Colonic mucosa (tissue), 4 donors: ENCODE data around the gene PACS2. TPM values are rescaled to one million over a fixed set of nuclear protein-coding genes. Genes with fewer than 3 reads are reported as not detected.

ENCODE experiments used
- DNase-seq: peaks from one replicate; pipeline ENCODE4 v3.0.0-alpha.2; 2020
- H3K27ac ChIP-seq: fragments of 200-600 bp; one replicate; pipeline ENCODE4 v1.8.0; 2021
- H3K27me3 ChIP-seq: fragments of 200-600 bp; one replicate; pipeline ENCODE4 v1.8.0; 2021
- H3K36me3 ChIP-seq: fragments of 200-600 bp; one replicate; pipeline ENCODE4 v1.8.0; 2021
- H3K4me1 ChIP-seq: fragments of 200-600 bp; one replicate; pipeline ENCODE4 v1.8.0; 2021; ENCODE audit warnings: mild to moderate bottlenecking
- H3K4me3 ChIP-seq: fragments of 200-600 bp; one replicate; pipeline ENCODE4 v1.8.0; 2021
- H3K9ac ChIP-seq, 2 donors: one replicate each; pipeline ENCODE4 v1.7.0; 2013; ENCODE audit warnings: control low read depth in 2 of 2, low read depth in 2 of 2, low read length in 2 of 2
- H3K9me3 ChIP-seq: fragments of 200-600 bp; one replicate; pipeline ENCODE4 v1.8.0; 2021
- CTCF ChIP-seq: fragments of 200-600 bp; IDR thresholded peaks from one replicate; pipeline ENCODE4 v1.8.0; 2022; ENCODE audit warnings: antibody characterized with exemption, mild to moderate bottlenecking
- intact Hi-C: fragments of 100-400 bp; cut with DNase I; formaldehyde crosslinking; loops from one replicate; pipeline ENCODE4 v1.14.1; 2022
- total RNA-seq, 2 donors: library from RNA; stranded (reverse); fragmentation: NEBNext Ultra II Directional in 1 of 2; extraction: Animal tissue kit (Norgen Biotek cat#: 25700) in 1 of 2; gene quantifications; one replicate each; pipeline ENCODE4 v1.2.1, GENCODE V29; 2021
- donor health status: healthy.
- donor health status: DM: no; HTN: no; CAD: no.
- donor health status: DM: no; HTN: no; CAD: no.

The PACS2 gene
- total RNA-seq, 2 donors from 2014 or later = 44.1 to 82.5 TPM

- H3K4me1 ChIP-seq = no peaks in the 10 kb centered on the region
- DNase-seq = no peak
- H3K9me3 ChIP-seq = no peaks in the 10 kb centered on the region
- H3K4me3 ChIP-seq = no peak overlapping the region
- no peak overlapping the region for H3K27ac ChIP-seq
- TF ChIP-seq CTCF = no peak
- H3K9ac ChIP-seq = no peak overlapping the region
- intact Hi-C loops = loop anchor here (10.0 kb wide), 1 partner anchor 83 kb away; the partner anchor contains the start of gene TMEM121
- H3K27me3 ChIP-seq = no peaks in the 10 kb centered on the region
- H3K36me3 ChIP-seq = no peaks in the 10 kb centered on the region
Observed at GRCh38 chr14:105442125-105442524, 127.6 kb downstream of the PACS2 start.

DNA sequence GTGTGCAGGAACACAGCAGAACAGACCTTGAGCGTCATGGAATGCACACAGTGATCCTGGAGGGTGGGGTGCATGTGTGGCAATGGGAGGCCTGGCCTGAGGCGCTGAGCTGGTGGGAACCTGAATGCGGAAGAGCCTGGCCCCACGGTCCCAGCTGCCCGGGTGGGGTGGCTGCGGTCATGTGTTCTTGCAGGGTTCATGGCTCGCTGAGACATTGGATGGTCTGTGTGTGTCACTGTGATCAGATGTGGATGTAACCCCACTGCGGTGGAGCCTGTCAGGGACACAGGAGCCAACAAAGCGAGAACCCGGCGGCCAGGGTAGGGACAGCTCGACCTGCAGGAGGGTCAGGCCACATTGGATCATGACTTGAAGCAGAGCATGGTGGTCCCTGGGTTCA is 128.3 kb downstream of the PACS2 start:
- no peak for TF ChIP-seq CTCF

DNA sequence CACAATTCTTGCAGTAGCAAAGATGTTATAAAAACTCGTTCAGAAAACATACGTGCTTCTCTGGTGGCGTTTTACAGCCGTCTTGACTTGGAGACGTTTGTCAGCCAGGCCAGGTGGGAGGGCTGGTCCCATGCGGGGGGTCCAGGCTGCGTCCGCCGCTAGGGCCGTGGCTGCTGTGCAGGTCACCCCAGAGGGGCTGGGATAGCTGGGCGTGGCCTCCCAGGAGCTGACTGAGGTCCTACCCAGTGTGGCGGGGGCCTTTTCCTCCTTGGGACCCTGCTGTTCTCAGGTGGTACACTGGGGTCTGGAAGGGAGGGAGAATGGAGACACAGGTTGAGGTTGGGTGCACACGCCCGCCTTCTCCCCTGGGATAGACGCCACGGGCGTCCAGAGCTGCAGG is 130.3 kb downstream of the PACS2 start:
- no peak for TF ChIP-seq CTCF
- intact Hi-C loops = loop anchor here (5.0 to 10.0 kb wide), 2 partner anchors 73 to 80 kb away; partner anchors contain the start of gene TMEM121
- no peak for DNase-seq
- H3K27me3 ChIP-seq = no peaks in the 10 kb centered on the region
- H3K27ac ChIP-seq = no peak overlapping the region
- no peak overlapping the region for H3K9ac ChIP-seq
- H3K4me3 ChIP-seq = no peak overlapping the region
- H3K9me3 ChIP-seq = no peaks in the 10 kb centered on the region
- no peaks in the 10 kb centered on the region for H3K36me3 ChIP-seq
- no peaks in the 10 kb centered on the region for H3K4me1 ChIP-seq

More for the DNA sequence above, 128.3 kb downstream of the PACS2 start:
- no peak overlapping the region for H3K9ac ChIP-seq
- H3K9me3 ChIP-seq = no peaks in the 10 kb centered on the region
- H3K4me1 ChIP-seq = no peaks in the 10 kb centered on the region
- H3K27me3 ChIP-seq = no peaks in the 10 kb centered on the region
- H3K27ac ChIP-seq = no peak overlapping the region
- intact Hi-C loops = loop anchor here (10.0 kb wide), 1 partner anchor 82 kb away; the partner anchor contains the start of gene TMEM121
- H3K4me3 ChIP-seq = no peak overlapping the region
- H3K36me3 ChIP-seq = no peaks in the 10 kb centered on the region
- DNase-seq = no peak

DNA sequence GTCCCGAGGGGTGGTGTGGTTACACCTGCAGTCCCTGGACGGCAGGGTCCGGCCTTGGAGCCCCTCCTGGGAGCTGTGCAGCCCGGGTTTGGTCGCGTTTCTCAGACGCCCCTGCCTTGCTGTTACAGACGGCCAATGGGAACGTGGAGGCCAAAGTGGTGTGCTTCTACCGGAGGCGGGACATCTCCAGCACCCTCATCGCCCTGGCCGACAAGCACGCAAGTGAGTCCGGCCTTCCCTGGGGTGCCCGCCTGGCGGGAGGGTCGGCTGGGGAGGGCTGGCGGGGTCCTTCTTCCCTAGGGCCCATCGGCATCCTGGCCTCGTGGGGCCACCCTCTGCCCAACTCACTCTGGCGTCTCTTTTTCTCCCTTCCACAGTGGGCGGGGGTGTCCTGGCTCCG is 130.7 kb downstream of the PACS2 start:
- TF ChIP-seq CTCF = no peak
- no peak overlapping the region for H3K4me3 ChIP-seq
- no peaks in the 10 kb centered on the region for H3K9me3 ChIP-seq
- no peaks in the 10 kb centered on the region for H3K36me3 ChIP-seq
- DNase-seq = no peak
- no peaks in the 10 kb centered on the region for H3K27me3 ChIP-seq
- no peak overlapping the region for H3K27ac ChIP-seq
- intact Hi-C loops = loop anchor here (5.0 to 10.0 kb wide), 2 partner anchors 73 to 80 kb away; partner anchors contain the start of gene TMEM121
- no peak overlapping the region for H3K9ac ChIP-seq
- H3K4me1 ChIP-seq = no peaks in the 10 kb centered on the region

GRCh38 chr14:105445901-105446845 is 131.6 kb downstream of the PACS2 start:
- no peak overlapping the region for H3K4me3 ChIP-seq
- no peaks in the 10 kb centered on the region for H3K4me1 ChIP-seq
- no peak for DNase-seq
- H3K27me3 ChIP-seq = no peaks in the 10 kb centered on the region
- no peak overlapping the region for H3K27ac ChIP-seq
- no peak for TF ChIP-seq CTCF
- H3K9me3 ChIP-seq = no peaks in the 10 kb centered on the region
- H3K9ac ChIP-seq = no peak overlapping the region
- no peaks in the 10 kb centered on the region for H3K36me3 ChIP-seq
- intact Hi-C loops = loop anchor here (5.0 to 10.0 kb wide), 2 partner anchors 74 to 79 kb away; partner anchors contain the start of gene TMEM121
